Hematopoietic multipotent progenitor cell treated with erythropoietin and hydrocortisone succinate and interleukin-3 and kit ligand, for 17 days (in vitro differentiated cells): Measurements from ENCODE around the gene ADAMTS17.

Experiments
- DNase-seq: peaks from one replicate; pipeline ENCODE4 v3.0.0-alpha.2; 2015; ENCODE audit warnings: low spot score

ADAMTS17 gene

GRCh38 chr15:100201376-100202280, 140.1 kb downstream of the ADAMTS17 start:
- no peak for DNase-seq

- DNase-seq: no peak
Measured at GRCh38 chr15:100200287-100200880, 141.4 kb downstream of the ADAMTS17 start.

- DNase-seq: no peak
Measured at GRCh38 chr15:100199711-100200286, 142.0 kb downstream of the ADAMTS17 start.

GRCh38 chr15:100198442-100198841, 143.3 kb downstream of the ADAMTS17 start:
- no peak for DNase-seq

GRCh38 chr15:100196326-100197058, 145.3 kb downstream of the ADAMTS17 start:
- no peak for DNase-seq

GRCh38 chr15:100194996-100195395, 146.8 kb downstream of the ADAMTS17 start:
- no peak for DNase-seq

GRCh38 chr15:100193277-100193860, 148.4 kb downstream of the ADAMTS17 start:
- no peak for DNase-seq

- no peak for DNase-seq
Measured at GRCh38 chr15:100192097-100193080, 149.4 kb downstream of the ADAMTS17 start.

- no peak for DNase-seq
Measured at GRCh38 chr15:100191161-100191560, 150.6 kb downstream of the ADAMTS17 start.

- no peak for DNase-seq
Measured at GRCh38 chr15:100190675-100191074, 151.1 kb downstream of the ADAMTS17 start.

GRCh38 chr15:100189849-100190248, 151.9 kb downstream of the ADAMTS17 start:
- DNase-seq: no peak

GRCh38 chr15:100189319-100189718, 152.5 kb downstream of the ADAMTS17 start:
- no peak for DNase-seq

- DNase-seq: no peak
Measured at GRCh38 chr15:100187677-100188076, 154.1 kb downstream of the ADAMTS17 start.

- DNase-seq: no peak
Measured at GRCh38 chr15:100186960-100187359, 154.8 kb downstream of the ADAMTS17 start.

- DNase-seq: no peak
Measured at GRCh38 chr15:100186366-100186765, 155.4 kb downstream of the ADAMTS17 start.

GRCh38 chr15:100183921-100184495, 157.8 kb downstream of the ADAMTS17 start:
- DNase-seq: no peak

- DNase-seq: no peak
Measured at GRCh38 chr15:100180921-100181320, 160.9 kb downstream of the ADAMTS17 start.

- DNase-seq: no peak
Measured at GRCh38 chr15:100175406-100176114, 166.2 kb downstream of the ADAMTS17 start.

- DNase-seq: no peak
Measured at GRCh38 chr15:100174904-100175275, 166.9 kb downstream of the ADAMTS17 start.
